GM12878 (cell line): ENCODE data around the gene HORMAD1. TPM values are rescaled to one million over a fixed set of nuclear protein-coding genes. Genes with fewer than 3 reads are reported as not detected.

Experiments
- ATAC-seq: fragments of 200-7000 bp; cut with Tn5 transposase; 3 replicates; pipeline ENCODE4 v1.9.1; 2020; ENCODE audit warnings: mild to moderate bottlenecking, moderate library complexity
- BruUV-seq: library from RNA; stranded (reverse); fragments of 400-500 nt; replicated peaks from 2 replicates; lab custom pipeline; 2021; lab: Mats Ljungman, UMichigan
- CTCF ChIA-PET: fragments of 300-600 bp; sonication (Branson Sonifier 250); formaldehyde crosslinking; extraction: SDS; loops from one replicate; lab custom pipeline; 2021; ENCODE audit warnings: inconsistent platforms; lab: Yijun Ruan, JAX
- POLR2A ChIA-PET: fragments of 350-600 bp; formaldehyde crosslinking; extraction: SDS; loops from one replicate; lab custom pipeline; 2021; ENCODE audit warnings: inconsistent platforms; lab: Charles Lee
- RAD21 ChIA-PET: fragments of 300-600 bp; sonication (Branson Sonifier 250); formaldehyde crosslinking; loops from one replicate; lab custom pipeline; 2023; ENCODE audit warnings: antibody characterized with exemption; ENCODE audit not compliant: unreplicated experiment; lab: Charles Lee
- SMC1A ChIA-PET: fragments of 300-600 bp; sonication (Branson Sonifier 250); formaldehyde crosslinking; loops from one replicate; lab custom pipeline; 2023; ENCODE audit not compliant: unreplicated experiment, uncharacterized antibody; lab: Charles Lee
- DNase-seq: peaks from one replicate; pipeline ENCODE4 v3.0.0-alpha.2; 2011; ENCODE audit warnings: low read depth, low spot score
- FAIRE-seq: peaks from 3 replicates; lab custom pipeline; 2011; peaks lifted over from hg19 to GRCh38; lab: Jason Lieb, UNC
- H2AFZ ChIP-seq: 2 replicates; pipeline ENCODE4 v1.6.0; 2011; ENCODE audit warnings: low read depth, low read length, control low read depth; ENCODE audit not compliant: control insufficient read depth
- H3K27ac ChIP-seq: 2 replicates; pipeline ENCODE4 v1.5.1; 2011; ENCODE audit warnings: control low read depth; ENCODE audit not compliant: control insufficient read depth, insufficient read depth
- H3K27me3 ChIP-seq, 2 experiments: replicated peaks in 1 of 2; 2 replicates each; pipeline versions ENCODE4 v1.6.0 to v1.6.1; 2011; ENCODE audit warnings: low read length in 1 of 2; ENCODE audit not compliant: control insufficient read depth in 2 of 2, insufficient read depth in 2 of 2
- H3K36me3 ChIP-seq, 2 experiments: 2 replicates each; pipeline ENCODE4 v1.5.1; 2011; ENCODE audit warnings: low read length in 1 of 2; ENCODE audit not compliant: control insufficient read depth in 2 of 2, insufficient read depth in 2 of 2
- H3K4me1 ChIP-seq: 2 replicates; pipeline ENCODE4 v1.6.1; 2011; ENCODE audit warnings: mild to moderate bottlenecking, low read length, moderate library complexity, mixed read lengths; ENCODE audit not compliant: control insufficient read depth, insufficient read depth
- H3K4me2 ChIP-seq: 2 replicates; pipeline ENCODE4 v1.6.0; 2011; ENCODE audit warnings: control low read depth; ENCODE audit not compliant: control insufficient read depth, insufficient read depth
- H3K4me3 ChIP-seq: fragments of 200-600 bp; sonication (generic); 2 replicates; pipeline ENCODE4 v1.5.1; 2016
- H3K79me2 ChIP-seq: 2 replicates; pipeline ENCODE4 v1.6.0; 2011; ENCODE audit warnings: low read length; ENCODE audit not compliant: control insufficient read depth, insufficient read depth
- H3K9ac ChIP-seq: 2 replicates; pipeline ENCODE4 v1.8.0; 2011; ENCODE audit warnings: low read length, control low read depth, mixed read lengths; ENCODE audit not compliant: control insufficient read depth, insufficient read depth
- H3K9me3 ChIP-seq: replicated peaks from 3 replicates; pipeline ENCODE4 v1.5.1; 2011; ENCODE audit warnings: mild to moderate bottlenecking, low read length; ENCODE audit not compliant: control insufficient read depth, insufficient read depth
- H4K20me1 ChIP-seq: 2 replicates; pipeline ENCODE4 v1.6.0; 2011; ENCODE audit not compliant: control insufficient read depth, insufficient read depth
- IKZF2 ChIP-seq, 2 experiments: fragments of 450-650 bp; IDR thresholded peaks; 2 replicates each; pipeline ENCODE4 v1.6.1; 2017; ENCODE audit warnings: mild to moderate bottlenecking in 2 of 2, moderate library complexity in 2 of 2
- ZNF687 ChIP-seq: fragments of 450-650 bp; IDR thresholded peaks from 2 replicates; pipeline ENCODE4 v1.6.1; 2017; ENCODE audit warnings: mild to moderate bottlenecking, moderate library complexity
- WGBS: methylation state at CpG from one replicate; pipeline ENCODE4 v1.1.6; 2016; ENCODE audit warnings: low lambda C conversion rate; ENCODE audit not compliant: insufficient replicate concordance, insufficient coverage; ENCODE audit errors: missing lambda C conversion rate; 5-methylcytosine and 5-hydroxymethylcytosine counted together
- in situ Hi-C: fragments of 300-500 bp; cut with MboI; formaldehyde crosslinking; loops from 9 replicates; pipeline ENCODE4 v1.14.3; 2018; ENCODE audit warnings: mixed read lengths
- intact Hi-C: fragments of 100-400 bp; cut with micrococcal nuclease; formaldehyde crosslinking; loops from one replicate; pipeline ENCODE4 v1.14.2; 2022; ENCODE audit not compliant: unreplicated experiment
- polyA plus RNA-seq, 11 experiments: library from polyadenylated mRNA; depleted of rRNA in 4 of 11; unstranded in 6 of 11; stranded (reverse) in 5 of 11; fragments of >200 nt; fragmentation: Nextera tagmentation in 4 of 11; fragmentation: Illumina TruSeq in 1 of 11; extraction: Ambion mirVana in 4 of 11; extraction: Trizol in 1 of 11; gene quantifications; 1 replicate in 1 of 11; 2 replicates in 10 of 11; pipeline versions ENCODE4 v1.2.1 to v1.2.3, GENCODE V29; 2011 to 2016; ENCODE audit warnings: inconsistent platforms in 2 of 11, missing spikeins in 2 of 11, low read depth in 1 of 11
- total RNA-seq, 4 experiments: library from RNA; depleted of rRNA in 3 of 4; stranded (reverse); fragments of >200 nt in 3 of 4; fragmentation: Illumina TruSeq in 1 of 4; extraction: Trizol in 1 of 4; gene quantifications; 2 replicates each; pipeline versions ENCODE4 v1.2.1 to v1.2.3, GENCODE V29; 2013 to 2021

Gene HORMAD1
- total and polyA plus RNA-seq, 10 of the 15 experiments (the other 5 are each of a cell fraction or from before 2014, with no cell fraction given): 0.08 to 0.22 (median 0.20) TPM; not detected in 6

GRCh38 chr1:150751443-150751842 is 30.7 kb upstream of the HORMAD1 start:
- Histone ChIP-seq H3K27me3 (no peaks in the 10 kb centered on the region), H2AFZ (no peak overlapping the region), H3K9ac (no peak overlapping the region), H3K36me3 (peaks cover 8 to 26% of the 10 kb centered on the region in 2 experiments), H3K9me3 (no peaks in the 10 kb centered on the region), H4K20me1 (no peaks in the 10 kb centered on the region), H3K4me2 (no peak overlapping the region), H3K79me2 (no peaks in the 10 kb centered on the region), H3K4me3 (no peak overlapping the region), H3K4me1 (no peaks in the 10 kb centered on the region), H3K27ac (no peak overlapping the region)
- RAD21 ChIA-PET: no interaction called here
- FAIRE-seq (no peak), DNase-seq (no peak), ATAC-seq (no peak)
- in situ Hi-C loops (no loop called here), intact Hi-C loops (no loop called here)
- POLR2A ChIA-PET: interaction anchor here (0.6 kb wide), 1 partner anchor 200 kb away, joined by 5 read pairs; no protein-coding TSS in a partner anchor
- BruUV-seq: no TSS peak
- no peak for TF ChIP-seq IKZF2 (IDR thresholded peaks at IDR 0.05)
- no peak for TF ChIP-seq ZNF687
- CTCF ChIA-PET: interaction anchor here (1.4 kb wide), 2 partner anchors 71 to 171 kb away, joined by 3 to 4 read pairs; no protein-coding TSS in a partner anchor
- 74% methylated on average over 6 of the region's 6 CpGs for WGBS
- SMC1A ChIA-PET: interaction anchor here (2.2 kb wide), 1 partner anchor 11 kb away, joined by 5 read pairs; no protein-coding TSS in a partner anchor
